Activated CD4-positive, CD25-positive, alpha-beta regulatory T cell (primary cell): Measurements from ENCODE around the gene FBP2.
A peak's percentile ranks its signal among the peaks of the same experiment; 100 is the strongest.
"Not testable (repeated sequence)": the region's sequence is repeated elsewhere in the genome, so short reads cannot be mapped to it uniquely, and the experiment has no call there.

Experiments
- DNase-seq, 4 experiments: peaks; one replicate each; lab custom pipeline; 2025; lab: John Stamatoyannopoulos, UW

Gene FBP2

GRCh38 chr9:94606646-94607422 is 13.2 kb upstream of the FBP2 start:
- DNase-seq, result no peak

- DNase-seq, result peak; percentile 3 to 47 (median 28)
These were observed 9.9 kb upstream of the FBP2 start for GRCh38 chr9:94603259-94604160.

- DNase-seq, result no peak
These were observed 9.0 kb upstream of the FBP2 start for GRCh38 chr9:94602666-94603065.

- no peak for DNase-seq
These were observed 7.1 kb upstream of the FBP2 start for GRCh38 chr9:94600715-94601114.

GRCh38 chr9:94600258-94600657 is 6.6 kb upstream of the FBP2 start:
- DNase-seq, result no peak

- no peak for DNase-seq
These were observed 5.5 kb upstream of the FBP2 start for GRCh38 chr9:94599102-94599501.

GRCh38 chr9:94592683-94593082 is 941 bp downstream of the FBP2 start:
- not testable (repeated sequence) for DNase-seq

- no peak for DNase-seq
These were observed 1.7 kb downstream of the FBP2 start for GRCh38 chr9:94591876-94592275.

GRCh38 chr9:94591046-94591545 is 2.5 kb downstream of the FBP2 start:
- DNase-seq, result not testable (repeated sequence)

- no peak for DNase-seq
These were observed 4.9 kb downstream of the FBP2 start for GRCh38 chr9:94588681-94589080.

GRCh38 chr9:94586814-94587213 is 6.8 kb downstream of the FBP2 start:
- no peak for DNase-seq

- DNase-seq, result no peak
These were observed 7.3 kb downstream of the FBP2 start for GRCh38 chr9:94586316-94586715.

GRCh38 chr9:94584555-94584954 is 9.1 kb downstream of the FBP2 start:
- no peak for DNase-seq

GRCh38 chr9:94581728-94582127 is 11.9 kb downstream of the FBP2 start:
- DNase-seq, result no peak

GRCh38 chr9:94577571-94577970 is 16.1 kb downstream of the FBP2 start:
- no peak for DNase-seq

- DNase-seq, result no peak
These were observed 16.6 kb downstream of the FBP2 start for GRCh38 chr9:94577036-94577435.

GRCh38 chr9:94576131-94576530 is 17.5 kb downstream of the FBP2 start:
- no peak for DNase-seq

- no peak for DNase-seq
These were observed 24.5 kb downstream of the FBP2 start for GRCh38 chr9:94568972-94569712.

GRCh38 chr9:94568250-94568889 is 25.3 kb downstream of the FBP2 start:
- no peak for DNase-seq

GRCh38 chr9:94567271-94567670 is 26.4 kb downstream of the FBP2 start:
- no peak for DNase-seq

- no peak for DNase-seq
These were observed 27.1 kb downstream of the FBP2 start for GRCh38 chr9:94566550-94566949.

GRCh38 chr9:94564279-94564678 is 29.3 kb downstream of the FBP2 start:
- not testable (repeated sequence) for DNase-seq
